NCI-H446 (cell line): ENCODE results near the gene SPIN1.
"Not testable (repeated sequence)": the region's sequence is repeated elsewhere in the genome, so short reads cannot be mapped to it uniquely, and the experiment has no call there.

Experiments
- DNase-seq, 2 experiments: peaks; one replicate each; lab custom pipeline; 2025; lab: John Stamatoyannopoulos, UW

SPIN1 gene

GRCh38 chr9:88388203-88388885 lies at the start of gene SPIN1:
Gene SPIN1, plus strand, starts transcription at chr9:88388444. Its CDS starts 38,096 bp downstream, at chr9:88426540.
- peak; percentile 7 to 68 for DNase-seq

- DNase-seq: no peak
Observed at GRCh38 chr9:88339317-88339716, 48.9 kb upstream of the SPIN1 start.

- no peak for DNase-seq
Observed at GRCh38 chr9:88342246-88342645, 46.0 kb upstream of the SPIN1 start.

GRCh38 chr9:88344013-88344412 lies 44.2 kb upstream of the SPIN1 start:
- no peak for DNase-seq

- not testable (repeated sequence) for DNase-seq
Observed at GRCh38 chr9:88350354-88350753, 37.9 kb upstream of the SPIN1 start.

GRCh38 chr9:88355166-88355565 lies 33.1 kb upstream of the SPIN1 start:
- no peak for DNase-seq

- DNase-seq: not testable (repeated sequence)
Observed at GRCh38 chr9:88357250-88357649, 31.0 kb upstream of the SPIN1 start.

- no peak for DNase-seq
Observed at GRCh38 chr9:88358723-88359122, 29.5 kb upstream of the SPIN1 start.

- DNase-seq: no peak
Observed at GRCh38 chr9:88359974-88360373, 28.3 kb upstream of the SPIN1 start.

GRCh38 chr9:88362681-88363080 lies 25.6 kb upstream of the SPIN1 start:
- DNase-seq: no peak

GRCh38 chr9:88363661-88364060 lies 24.6 kb upstream of the SPIN1 start:
- DNase-seq: no peak

- DNase-seq: no peak
Observed at GRCh38 chr9:88364706-88365105, 23.5 kb upstream of the SPIN1 start.

- DNase-seq: no peak
Observed at GRCh38 chr9:88370346-88370745, 17.9 kb upstream of the SPIN1 start.

- no peak for DNase-seq
Observed at GRCh38 chr9:88372103-88372654, 16.1 kb upstream of the SPIN1 start.

- DNase-seq: no peak
Observed at GRCh38 chr9:88373045-88373444, 15.2 kb upstream of the SPIN1 start.

GRCh38 chr9:88378317-88378716 lies 9.9 kb upstream of the SPIN1 start:
- no peak for DNase-seq

GRCh38 chr9:88379352-88379751 lies 8.9 kb upstream of the SPIN1 start:
- DNase-seq: no peak

- no peak for DNase-seq
Observed at GRCh38 chr9:88380118-88380517, 8.1 kb upstream of the SPIN1 start.

GRCh38 chr9:88381322-88381721 lies 6.9 kb upstream of the SPIN1 start:
- DNase-seq: not testable (repeated sequence)

- no peak for DNase-seq
Observed at GRCh38 chr9:88383176-88383575, 5.1 kb upstream of the SPIN1 start.

- DNase-seq: not testable (repeated sequence)
Observed at GRCh38 chr9:88386137-88386536, 2.1 kb upstream of the SPIN1 start.

GRCh38 chr9:88387036-88387551 lies 1.1 kb upstream of the SPIN1 start:
- no peak for DNase-seq

- peak in 1 of 2 experiments; percentile 19 for DNase-seq
Observed at GRCh38 chr9:88387552-88388202, 567 bp upstream of the SPIN1 start.
